ENCODE results near the gene UBE2O. TPM values are rescaled to one million over a fixed set of nuclear protein-coding genes. Genes with fewer than 3 reads are reported as not detected.
A peak's percentile ranks its signal among the peaks of the same experiment; 100 is the strongest.

The UBE2O gene
- total RNA-seq, 1 experiment from 2014 or later = 64.7 TPM

- BruUV-seq (replicated peaks) = no TSS peak
- TF ChIP-seq EZH2phosphoT487 (IDR thresholded peaks at IDR 0.05; ENCODE audit: borderline replicate concordance, low read length) = no peak
- TF ChIP-seq CTCF (conservative IDR thresholded peaks at IDR 0.05; ENCODE audit: low read depth, low read length) = no peak
- no peak for TF ChIP-seq EZH2 (IDR thresholded peaks at IDR 0.05; ENCODE audit: low read length, unreplicated experiment)
- Histone ChIP-seq H3K27ac (ENCODE audit: low read length) (peak overlapping the region; percentile 93), H3K9ac (ENCODE audit: low read length) (peak overlapping the region; percentile 23; the same call in 1 of the 2 replicates), H4K20me1 (ENCODE audit: low read length) (peaks cover 42% of the 10 kb centered on the region), H3K9me2 (replicated peaks; ENCODE audit: low read length) (no peaks in the 10 kb centered on the region), H2AFZ (ENCODE audit: low read length) (no peak overlapping the region), H3K27me3 (ENCODE audit: low read length) (no peaks in the 10 kb centered on the region), H3K36me3 (ENCODE audit: low read depth, low read length) (no peaks in the 10 kb centered on the region), H3K9me3 (ENCODE audit: low read length) (no peaks in the 10 kb centered on the region), H3F3A (ENCODE audit: low read length, unreplicated experiment) (peaks cover 25% of the 10 kb centered on the region), H3K4me3 (ENCODE audit: low read length) (peak overlapping the region; percentile 38; the same call in 1 of the 2 replicates), H3K79me2 (ENCODE audit: low read length) (peaks cover 92% of the 10 kb centered on the region), H3K4me1 (ENCODE audit: insufficient read depth, low read length) (peaks cover 75% of the 10 kb centered on the region), H3K4me2 (ENCODE audit: low read length) (peak overlapping the region; percentile 81)
- ChIA-PET CTCF (interaction anchor here (0.6 to 1.9 kb wide), 2 partner anchors 10 to 66 kb away, joined by 7 to 9 read pairs; no protein-coding TSS in a partner anchor), POLR2A (ENCODE audit: unreplicated experiment) (no interaction called here)
- no peak for DNase-seq
- ATAC-seq = no peak
- intact Hi-C loops (cut with micrococcal nuclease) = no loop called here
Measured at GRCh38 chr17:76447931-76448652, 4.9 kb downstream of the UBE2O start.

- DNase-seq = peak; percentile 98
- no peaks in the 10 kb centered on the region for H3K36me3 ChIP-seq (ENCODE audit: low read depth, low read length)
- intact Hi-C loops (cut with micrococcal nuclease) = no loop called here
- peak; percentile 93 for ATAC-seq
- CTCF ChIA-PET = interaction anchor here (0.5 to 0.7 kb wide), 3 partner anchors 81 to 317 kb away, joined by 3 to 6 read pairs (median 6); partner anchors contain the start of gene PRPSAP1
- peak overlapping the region; percentile 81 for H3K4me2 ChIP-seq (ENCODE audit: low read length)
- H3K27ac ChIP-seq (ENCODE audit: low read length) = peak overlapping the region; percentile 93
- H3K79me2 ChIP-seq (ENCODE audit: low read length) = peaks cover 93% of the 10 kb centered on the region
- no TSS peak for BruUV-seq (replicated peaks)
- no peaks in the 10 kb centered on the region for H3K9me2 ChIP-seq (replicated peaks; ENCODE audit: low read length)
- H4K20me1 ChIP-seq (ENCODE audit: low read length) = peaks cover 35% of the 10 kb centered on the region
- H2AFZ ChIP-seq (ENCODE audit: low read length) = no peak overlapping the region
- no peaks in the 10 kb centered on the region for H3K27me3 ChIP-seq (ENCODE audit: low read length)
- TF ChIP-seq EZH2phosphoT487 (IDR thresholded peaks at IDR 0.05; ENCODE audit: borderline replicate concordance, low read length) (no peak), CTCF (conservative IDR thresholded peaks at IDR 0.05; ENCODE audit: low read depth, low read length) (no peak), EZH2 (IDR thresholded peaks at IDR 0.05; ENCODE audit: low read length, unreplicated experiment) (no peak)
- peak overlapping the region; percentile 62 for H3K4me3 ChIP-seq (ENCODE audit: low read length)
- peak overlapping the region; percentile 63 for H3K9ac ChIP-seq (ENCODE audit: low read length)
- peaks cover 86% of the 10 kb centered on the region for H3K4me1 ChIP-seq (ENCODE audit: insufficient read depth, low read length)
- no peaks in the 10 kb centered on the region for H3K9me3 ChIP-seq (ENCODE audit: low read length)
- POLR2A ChIA-PET (ENCODE audit: unreplicated experiment) = no interaction called here
- peaks cover 25% of the 10 kb centered on the region for H3F3A ChIP-seq (ENCODE audit: low read length, unreplicated experiment)
Measured at GRCh38 chr17:76446449-76447231, 6.3 kb downstream of the UBE2O start.

Data from PC-3 (cell line).